Fibroblast of pulmonary artery (primary cell): ENCODE results near the gene HMX3.

Experiments
- DNase-seq: peaks from one replicate; pipeline ENCODE4 v3.0.0-alpha.2; 2010; ENCODE audit warnings: low read depth
- H3K4me3 ChIP-seq: replicated peaks from 2 replicates; pipeline ENCODE4 v1.5.1; 2011; ENCODE audit warnings: low read depth, mild to moderate bottlenecking, control low read depth, low read length, moderate library complexity
- CTCF ChIP-seq: IDR thresholded peaks from 2 replicates; pipeline ENCODE4 v1.5.1; 2011; ENCODE audit warnings: mild to moderate bottlenecking, control low read depth, low read length, inconsistent platforms; ENCODE audit errors: missing control alignments

HMX3 gene

GRCh38 chr10:123148414-123149161 lies 12.8 kb downstream of the HMX3 start:
- TF ChIP-seq CTCF = no peak
- no peak for DNase-seq
- H3K4me3 ChIP-seq = no peak overlapping the region

GRCh38 chr10:123149162-123149567 lies 13.4 kb downstream of the HMX3 start:
- no peak overlapping the region for H3K4me3 ChIP-seq
- no peak for TF ChIP-seq CTCF
- no peak for DNase-seq

GRCh38 chr10:123149568-123150270 lies 13.9 kb downstream of the HMX3 start:
- peak overlapping the region; percentile 17 for H3K4me3 ChIP-seq
- no peak for TF ChIP-seq CTCF
- DNase-seq = peak; percentile 46

GRCh38 chr10:123150271-123150985 lies 14.7 kb downstream of the HMX3 start:
- no peak for DNase-seq
- no peak overlapping the region for H3K4me3 ChIP-seq
- TF ChIP-seq CTCF = no peak

GRCh38 chr10:123150986-123151736 lies 15.4 kb downstream of the HMX3 start:
- DNase-seq = no peak
- H3K4me3 ChIP-seq = no peak overlapping the region
- no peak for TF ChIP-seq CTCF

GRCh38 chr10:123151737-123152135 lies 16.0 kb downstream of the HMX3 start:
- DNase-seq = no peak
- no peak for TF ChIP-seq CTCF
- H3K4me3 ChIP-seq = no peak overlapping the region
